GM19395 (cell line): ENCODE measurements around the gene SP6.
A peak's percentile ranks its signal among the peaks of the same experiment; 100 is the strongest.

ENCODE experiments used
- ATAC-seq: cut with Tn5 transposase; IDR thresholded peaks from one replicate; pipeline ENCODE4 v1.9.1; 2021; ENCODE audit warnings: mild to moderate bottlenecking, moderate library complexity; ENCODE audit not compliant: unreplicated experiment

SP6 gene

GRCh38 chr17:47838636-47839035 lies 12.3 kb downstream of the SP6 start:
- no peak for ATAC-seq

DNA sequence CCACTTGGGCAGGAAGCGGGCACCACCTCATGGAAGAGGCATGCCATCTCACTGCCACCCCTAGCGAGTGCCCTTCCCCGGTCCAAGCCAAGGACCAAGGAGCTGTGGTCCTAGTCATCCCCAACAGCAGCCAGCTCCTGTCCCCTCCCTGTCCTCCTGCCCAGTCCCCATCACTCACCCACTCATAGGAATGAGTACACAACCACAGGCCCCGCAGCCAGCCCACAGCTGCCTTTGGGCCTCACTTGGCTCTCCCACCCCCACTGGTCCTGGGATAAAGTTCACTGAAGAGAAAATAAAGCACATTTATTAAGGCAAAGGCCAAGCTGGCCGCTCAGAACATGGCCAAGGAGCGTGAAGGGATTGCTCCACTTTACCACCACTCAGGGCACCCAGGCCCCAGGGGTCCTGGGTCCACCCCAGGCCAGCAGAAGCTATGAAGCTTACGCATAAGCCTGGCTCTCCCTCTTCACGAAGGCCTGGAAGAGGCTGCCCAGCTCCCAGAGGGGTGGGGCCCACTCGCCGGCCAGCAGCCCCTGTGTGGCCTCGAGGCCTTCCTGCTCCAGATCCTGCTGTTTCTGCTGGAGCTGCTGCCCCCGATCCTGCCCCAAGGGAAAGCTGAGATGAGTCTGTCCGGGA lies 13.4 kb downstream of the SP6 start:
- ATAC-seq, result no peak

- ATAC-seq, result no peak
These were observed 14.4 kb downstream of the SP6 start for GRCh38 chr17:47836601-47837000.

DNA sequence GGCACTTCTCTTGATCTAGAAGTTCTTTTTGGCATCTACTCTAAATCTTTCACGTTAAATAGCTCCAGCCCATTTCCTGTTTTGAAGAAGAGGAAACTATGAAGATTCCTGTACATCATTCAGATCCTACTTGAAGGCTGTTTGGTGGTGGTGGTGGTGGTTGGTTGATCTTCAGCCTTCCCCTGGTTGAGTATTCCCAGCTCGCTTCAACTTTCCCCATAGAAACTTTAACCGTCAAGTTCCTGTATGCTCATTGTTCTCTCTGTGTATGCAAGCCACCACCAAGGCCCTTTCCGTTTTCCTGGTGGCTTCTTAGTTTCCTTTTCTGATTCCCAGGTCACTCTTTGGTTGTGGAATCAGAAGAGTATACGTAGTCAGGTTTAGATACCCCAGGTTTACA lies 16.2 kb downstream of the SP6 start:
- no peak for ATAC-seq

GRCh38 chr17:47831934-47832327 lies 19.0 kb downstream of the SP6 start:
- ATAC-seq, result no peak

GRCh38 chr17:47831003-47831933 lies 19.7 kb downstream of the SP6 start, which contains the start of the genes LRRC46 and MRPL10:
Gene LRRC46, plus strand, starts transcription at chr17:47831670. Its CDS starts 320 bp downstream, at chr17:47831990.
Gene MRPL10, minus strand, starts transcription at chr17:47831541. Its CDS starts 30 bp downstream, at chr17:47831511.
- ATAC-seq, result peak; percentile 81

DNA sequence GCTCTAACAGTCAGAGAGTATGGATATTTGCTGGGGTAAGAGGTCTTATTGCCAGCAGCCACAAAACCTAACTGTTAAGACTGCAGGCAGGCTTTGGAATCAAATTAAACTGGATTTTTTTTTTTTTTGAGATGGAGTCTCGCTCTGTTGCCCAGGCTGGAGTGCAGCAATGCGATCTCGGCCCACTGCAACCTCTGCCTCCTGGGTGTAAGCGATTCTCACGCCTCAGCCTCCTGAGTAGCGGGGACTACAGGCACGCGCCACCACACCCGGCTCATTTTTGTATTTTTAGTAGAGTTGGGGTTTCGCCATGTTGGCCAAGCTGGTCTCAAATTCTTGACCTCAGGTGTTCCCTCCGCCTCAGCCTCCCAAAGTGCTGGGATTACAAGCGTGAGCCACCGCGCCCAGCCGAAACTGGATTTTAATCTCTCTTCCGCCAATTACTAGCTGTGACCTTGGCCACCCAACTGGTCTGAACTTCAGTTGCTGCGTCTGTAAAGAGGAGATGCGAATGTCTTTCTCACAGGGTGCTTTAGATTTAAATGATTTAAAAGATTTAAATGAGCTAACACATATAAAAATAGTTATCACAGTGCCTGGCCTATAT lies 20.5 kb downstream of the SP6 start:
- no peak for ATAC-seq

GRCh38 chr17:47829870-47830269 lies 21.1 kb downstream of the SP6 start:
- ATAC-seq, result no peak

- ATAC-seq, result no peak
These were observed 27.4 kb downstream of the SP6 start for GRCh38 chr17:47823519-47823918.

DNA sequence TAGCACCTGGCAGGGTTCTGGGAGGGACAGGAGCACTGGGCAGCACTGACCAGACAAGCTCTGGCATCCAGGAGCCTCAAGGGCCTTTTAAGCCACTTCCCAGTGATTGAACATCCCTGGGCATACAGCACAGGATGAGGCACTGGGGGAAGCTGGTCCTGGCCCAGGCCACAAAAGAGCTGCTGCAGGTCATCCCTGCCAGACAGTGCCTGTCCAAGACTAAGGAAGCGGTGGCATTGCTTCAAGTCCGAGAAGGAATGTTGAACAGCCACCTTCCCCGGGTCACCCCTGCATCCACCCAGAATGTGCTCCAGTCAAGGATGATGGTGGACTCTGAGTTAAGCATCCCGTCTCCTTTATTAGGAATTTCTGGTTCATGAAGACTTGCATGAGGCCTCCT lies 28.2 kb downstream of the SP6 start:
- no peak for ATAC-seq

- peak; percentile 70 for ATAC-seq
These were observed 29.3 kb downstream of the SP6 start, which contains the start of gene OSBPL7 for GRCh38 chr17:47821424-47822391. Gene OSBPL7, minus strand, starts transcription at chr17:47821794. Its CDS starts 1,516 bp downstream, at chr17:47820278.

DNA sequence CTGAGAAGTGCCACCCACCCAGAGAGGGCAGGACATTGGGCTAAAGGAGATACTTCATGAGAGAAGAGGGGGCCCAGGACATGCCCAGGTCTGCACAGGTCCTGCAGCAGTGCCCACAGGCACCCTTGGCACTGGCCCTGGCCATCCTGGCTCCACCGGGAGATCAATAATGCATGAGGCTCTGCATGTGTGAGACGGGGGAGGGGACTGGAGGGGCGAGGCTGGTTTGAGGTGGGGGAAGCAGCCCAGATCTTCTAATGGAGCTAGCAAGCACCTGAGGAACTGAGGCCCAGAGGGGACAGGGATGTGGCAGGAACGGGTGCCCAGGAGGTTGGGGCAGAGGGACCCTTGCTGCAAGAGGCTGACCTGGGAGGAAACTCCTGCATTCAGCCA lies 29.9 kb downstream of the SP6 start:
- no peak for ATAC-seq

- no peak for ATAC-seq
These were observed 30.8 kb downstream of the SP6 start for GRCh38 chr17:47820033-47820789.

GRCh38 chr17:47819475-47819874 lies 31.5 kb downstream of the SP6 start:
- ATAC-seq, result no peak

- no peak for ATAC-seq
These were observed 32.8 kb downstream of the SP6 start for GRCh38 chr17:47818002-47818695.

DNA sequence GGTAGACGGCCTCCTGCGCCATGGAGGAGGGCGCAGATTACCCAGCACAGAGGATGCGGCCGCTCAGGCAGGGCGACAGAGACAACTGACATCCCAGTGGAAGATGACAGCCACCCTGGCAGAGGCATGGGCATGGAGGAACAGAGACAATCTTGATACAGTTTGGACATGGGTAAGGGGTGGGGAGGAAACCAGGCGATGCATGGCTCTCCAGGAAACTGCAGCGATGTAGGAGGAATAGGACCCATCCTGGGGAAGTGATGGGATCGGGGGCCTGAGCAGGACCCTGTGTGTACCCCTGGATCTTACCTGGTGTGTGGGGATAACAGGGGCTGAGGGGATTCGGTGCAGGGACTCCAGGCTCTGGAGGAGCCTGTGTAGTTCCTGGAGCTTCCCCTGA lies 34.0 kb downstream of the SP6 start:
- no peak for ATAC-seq

DNA sequence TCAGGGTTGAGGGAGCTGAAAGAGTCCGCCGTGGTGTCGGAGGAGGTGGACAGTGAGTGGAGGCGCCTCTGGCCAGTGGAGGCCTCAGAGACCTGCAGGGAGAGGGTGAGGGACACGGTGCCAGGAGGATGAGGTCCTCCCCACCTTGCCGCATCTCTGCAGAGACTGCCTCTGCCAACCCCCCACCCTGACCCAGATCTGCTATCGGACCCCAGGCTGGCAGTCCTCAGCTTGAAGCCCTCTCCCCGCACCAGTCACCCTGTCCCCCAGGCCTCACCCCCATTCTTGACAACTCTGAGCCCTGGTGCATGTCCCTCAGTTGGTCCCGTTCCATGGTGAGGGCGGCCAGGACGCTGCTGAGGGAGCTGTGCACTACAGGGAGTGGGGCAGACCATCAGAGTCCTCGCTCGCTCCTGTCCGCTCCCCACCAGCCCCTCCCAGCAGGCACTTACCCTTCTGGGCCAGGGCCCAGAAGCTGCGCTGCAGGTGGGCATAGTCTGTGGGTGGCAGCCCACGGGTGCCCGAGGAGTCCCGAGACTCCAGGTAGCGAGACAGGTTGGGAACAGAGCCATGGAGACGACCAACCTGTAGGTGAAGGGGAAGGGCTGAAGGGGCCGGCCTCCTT lies 34.7 kb downstream of the SP6 start:
- ATAC-seq, result no peak

GRCh38 chr17:47815106-47815918 lies 35.7 kb downstream of the SP6 start:
- no peak for ATAC-seq
